Measurements from ENCODE around the gene DVL1. TPM values are rescaled to one million over a fixed set of nuclear protein-coding genes. Genes with fewer than 3 reads are reported as not detected.

DVL1 gene
- total and polyA plus RNA-seq, 9 of the 15 experiments (the other 6 are each of a cell fraction or from before 2014, with no cell fraction given) = 0.62 to 135 (median 24.3) TPM

DNA sequence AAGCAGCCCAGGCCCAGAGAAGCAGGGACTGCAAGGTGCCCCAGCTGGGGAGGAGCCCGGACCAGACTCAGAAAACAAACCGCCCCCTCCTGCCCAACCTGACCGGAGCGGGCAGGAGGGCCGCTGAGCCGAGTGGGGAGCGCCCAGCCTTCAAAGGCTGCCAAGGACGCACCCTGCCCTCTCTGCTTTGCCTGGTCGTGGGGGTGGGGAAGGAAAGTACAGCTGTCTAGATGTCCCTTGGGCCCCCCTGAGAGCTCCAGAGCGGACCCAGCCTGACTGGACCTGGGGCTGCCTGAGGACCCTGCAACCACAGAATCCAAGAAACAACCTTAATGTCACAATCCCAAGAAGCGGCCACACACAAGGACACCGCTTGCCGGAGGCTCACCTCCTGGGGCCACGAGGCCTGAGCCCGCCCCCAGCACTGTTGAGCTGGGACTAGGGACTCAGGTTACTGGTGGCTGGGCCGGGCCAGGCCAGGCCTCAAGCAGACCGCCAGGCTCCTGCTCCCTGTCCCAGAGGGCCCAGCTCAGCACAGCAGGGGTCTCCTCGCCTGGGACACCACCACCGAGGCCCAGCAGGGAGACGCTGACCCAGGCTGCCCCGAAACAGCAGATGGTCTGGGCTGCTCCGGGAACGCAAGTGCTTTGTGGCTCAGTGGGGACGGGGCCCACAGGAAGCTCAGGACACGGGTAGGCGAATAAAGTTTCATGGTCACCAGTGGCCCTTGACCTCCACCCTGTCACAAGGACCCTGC is 1.4 kb downstream of the DVL1 start:
- in situ Hi-C loops (cut with MboI) = no loop called here
- Histone ChIP-seq H3K79me2 (ENCODE audit: control insufficient read depth, insufficient read depth, low read length) (peaks cover 64% of the 10 kb centered on the region), H3K36me3 (ENCODE audit: control insufficient read depth, insufficient read depth, low read length) (peaks cover 24% of the 10 kb centered on the region; the same call in 1 of the 3 replicates), H3K4me1 (replicated peaks in 1 of 2; ENCODE audit: control insufficient read depth in 2 of 2, insufficient read depth in 2 of 2, low read length in 2 of 2) (peaks cover 14 to 82% of the 10 kb centered on the region in 2 experiments; a peak in 3 of 5 replicates), H4K20me1 (replicated peaks; ENCODE audit: control insufficient read depth, insufficient read depth, low read length) (peaks cover 39% of the 10 kb centered on the region), H3K27ac (ENCODE audit: extremely low read depth, low read depth, low read length) (peak overlapping the region; percentile 95), H3K9ac (ENCODE audit: insufficient read depth in 1 of 2, low read depth in 2 of 2, low read length in 2 of 2) (peak overlapping the region; percentile 82 to 98), H3K9me1 (ENCODE audit: control insufficient read depth, insufficient read depth, low read length) (peaks cover 8% of the 10 kb centered on the region), H3K4me3 (peak overlapping the region; percentile 98), H3K9me3 (replicated peaks; ENCODE audit: control insufficient read depth, insufficient read depth, low read depth, low read length) (no peaks in the 10 kb centered on the region), H3K27me3 (ENCODE audit: control insufficient read depth in 2 of 2, insufficient read depth in 2 of 2, low read length in 2 of 2) (no peaks in the 10 kb centered on the region), H2AFZ (ENCODE audit: low read depth, low read length) (no peak overlapping the region; the same call in 1 of the 2 replicates), H3K4me2 (ENCODE audit: insufficient read depth, low read length) (peak overlapping the region; percentile 91)
- FAIRE-seq (peak; percentile 90), ATAC-seq (peak; percentile 79), DNase-seq (ENCODE audit: extremely low read depth in 1 of 4, low spot score in 3 of 4) (peak; percentile 52 to 85 (median 68))
- BruUV-seq (replicated peaks) = no TSS peak
- ChIA-PET POLR2A (interaction anchor here (0.5 to 4.8 kb wide), 15 partner anchors 10 to 964 kb away, joined by 3 to 22 read pairs (median 3); partner anchors contain the start of genes AURKAIP1 and MRPL20), CTCF (ENCODE audit: low intra/inter-chr PET ratio) (no interaction called here)
- intact Hi-C loops (cut with micrococcal nuclease) = no loop called here
- WGBS (ENCODE audit: insufficient coverage, low coverage, missing lambda C conversion rate) = 2% methylated on average over 21 of the region's 26 CpGs
- TF ChIP-seq EGR1 (conservative IDR thresholded peaks at IDR 0.05) (no peak), L3MBTL2 (IDR thresholded peaks at IDR 0.05) (peak; percentile 70), MCM2 (IDR thresholded peaks at IDR 0.05; ENCODE audit: low read depth) (no peak), RBM39 (optimal IDR thresholded peaks at IDR 0.05; ENCODE audit: low read depth, low read length) (peak; percentile 30), LARP7 (IDR thresholded peaks at IDR 0.05) (no peak), FOXA3 (CRISPR knock-in tag; conservative IDR thresholded peaks at IDR 0.05 in 1 of 2, IDR thresholded peaks at IDR 0.05 in 1 of 2) (peak in 1 of 2 experiments; percentile 72; a peak in 2 of 4 replicates), CREM (IDR thresholded peaks at IDR 0.05; ENCODE audit: low read depth) (no peak; the same call in 1 of the 2 replicates), DPF2 (IDR thresholded peaks at IDR 0.05) (0 out of 2 replicates have a peak, but pooled peaks have one; percentile 25), NR2C2 (CRISPR knock-in tag; IDR thresholded peaks at IDR 0.05) (no peak), NR2C2 (tag; IDR thresholded peaks at IDR 0.05) (peak; percentile 40; the same call in 1 of the 2 replicates), MAZ (CRISPR knock-in tag; conservative IDR thresholded peaks at IDR 0.05 in 1 of 2, IDR thresholded peaks at IDR 0.05 in 1 of 2) (peak in 1 of 2 experiments; percentile 66; a peak in 2 of 4 replicates), ARID1B (IDR thresholded peaks at IDR 0.05) (no peak)
- TF ChIP-seq, protein P1, sequence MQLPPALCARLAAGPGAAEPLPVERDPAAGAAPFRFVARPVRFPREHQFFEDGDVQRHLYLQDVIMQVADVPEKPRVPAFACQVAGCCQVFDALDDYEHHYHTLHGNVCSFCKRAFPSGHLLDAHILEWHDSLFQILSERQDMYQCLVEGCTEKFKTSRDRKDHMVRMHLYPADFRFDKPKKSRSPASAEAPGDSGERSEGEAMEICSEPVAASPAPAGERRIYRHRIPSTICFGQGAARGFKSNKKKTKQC (CRISPR knock-in tag; IDR thresholded peaks at IDR 0.05) = peak; percentile 64; the same call in 1 of the 2 replicates
- TF ChIP-seq, protein P2, sequence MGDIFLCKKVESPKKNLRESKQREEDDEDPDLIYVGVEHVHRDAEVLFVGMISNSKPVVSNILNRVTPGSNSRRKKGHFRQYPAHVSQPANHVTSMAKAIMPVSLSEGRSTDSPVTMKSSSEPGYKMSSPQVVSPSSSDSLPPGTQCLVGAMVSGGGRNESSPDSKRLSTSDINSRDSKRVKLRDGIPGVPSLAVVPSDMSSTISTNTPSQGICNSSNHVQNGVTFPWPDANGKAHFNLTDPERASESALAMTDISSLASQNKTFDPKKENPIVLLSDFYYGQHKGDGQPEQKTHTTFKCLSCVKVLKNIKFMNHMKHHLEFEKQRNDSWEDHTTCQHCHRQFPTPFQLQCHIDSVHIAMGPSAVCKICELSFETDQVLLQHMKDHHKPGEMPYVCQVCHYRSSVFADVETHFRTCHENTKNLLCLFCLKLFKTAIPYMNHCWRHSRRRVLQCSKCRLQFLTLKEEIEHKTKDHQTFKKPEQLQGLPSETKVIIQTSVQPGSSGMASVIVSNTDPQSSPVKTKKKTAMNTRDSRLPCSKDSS (IDR thresholded peaks at IDR 0.05; ENCODE audit: low read depth, partially characterized antibody) = no peak
- TF ChIP-seq, protein P3, sequence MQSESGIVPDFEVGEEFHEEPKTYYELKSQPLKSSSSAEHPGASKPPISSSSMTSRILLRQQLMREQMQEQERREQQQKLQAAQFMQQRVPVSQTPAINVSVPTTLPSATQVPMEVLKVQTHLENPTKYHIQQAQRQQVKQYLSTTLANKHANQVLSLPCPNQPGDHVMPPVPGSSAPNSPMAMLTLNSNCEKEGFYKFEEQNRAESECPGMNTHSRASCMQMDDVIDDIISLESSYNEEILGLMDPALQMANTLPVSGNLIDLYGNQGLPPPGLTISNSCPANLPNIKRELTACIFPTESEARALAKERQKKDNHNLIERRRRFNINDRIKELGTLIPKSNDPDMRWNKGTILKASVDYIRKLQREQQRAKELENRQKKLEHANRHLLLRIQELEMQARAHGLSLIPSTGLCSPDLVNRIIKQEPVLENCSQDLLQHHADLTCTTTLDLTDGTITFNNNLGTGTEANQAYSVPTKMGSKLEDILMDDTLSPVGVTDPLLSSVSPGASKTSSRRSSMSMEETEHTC (IDR thresholded peaks at IDR 0.05) = 0 out of 2 replicates have a peak, but pooled peaks have one; percentile 7
- TF ChIP-seq, protein P4, sequence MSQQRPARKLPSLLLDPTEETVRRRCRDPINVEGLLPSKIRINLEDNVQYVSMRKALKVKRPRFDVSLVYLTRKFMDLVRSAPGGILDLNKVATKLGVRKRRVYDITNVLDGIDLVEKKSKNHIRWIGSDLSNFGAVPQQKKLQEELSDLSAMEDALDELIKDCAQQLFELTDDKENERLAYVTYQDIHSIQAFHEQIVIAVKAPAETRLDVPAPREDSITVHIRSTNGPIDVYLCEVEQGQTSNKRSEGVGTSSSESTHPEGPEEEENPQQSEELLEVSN (IDR thresholded peaks at IDR 0.05; ENCODE audit: borderline replicate concordance in 1 of 2, extremely low read depth in 1 of 2, insufficient read depth in 1 of 2, insufficient read length in 1 of 2, low read depth in 1 of 2, low read length in 1 of 2, poor library complexity in 1 of 2, severe bottlenecking in 1 of 2) = peak; percentile 59 to 80
